Natural killer cell (primary cell): ENCODE measurements around the gene TMEM183A. TPM values are rescaled to one million over a fixed set of nuclear protein-coding genes. Genes with fewer than 3 reads are reported as not detected.

Experiments
- ATAC-seq, 3 donors: fragments of 150-1000 bp in 2 of 3; fragments of 200-7000 bp in 1 of 3; cut with Tn5 transposase; 1 replicate in 1 of 3; 2 replicates in 2 of 3; pipeline ENCODE4 v1.10.0; 2021; ENCODE audit warnings: mild to moderate bottlenecking in 2 of 3, moderate library complexity in 2 of 3
- DNase-seq, 2 donors: peaks; one replicate each; pipeline versions ENCODE4 v3.0.0 to v3.0.0-alpha.2; 2013 to 2021; ENCODE audit warnings: mixed read lengths in 1 of 2
- H3K27ac ChIP-seq: one replicate; pipeline ENCODE4 v1.5.1; 2013; ENCODE audit warnings: mild to moderate bottlenecking, low read length
- H3K27me3 ChIP-seq: one replicate; pipeline ENCODE4 v1.6.1; 2013; ENCODE audit warnings: low read length; ENCODE audit not compliant: control insufficient read depth, insufficient read depth
- H3K36me3 ChIP-seq: one replicate; pipeline ENCODE4 v1.6.1; 2013; ENCODE audit warnings: low read length; ENCODE audit not compliant: control insufficient read depth, insufficient read depth
- H3K4me1 ChIP-seq: one replicate; pipeline ENCODE4 v1.6.1; 2013; ENCODE audit warnings: low read length; ENCODE audit not compliant: control insufficient read depth, insufficient read depth
- H3K4me3 ChIP-seq: one replicate; pipeline ENCODE4 v1.5.1; 2013; ENCODE audit warnings: low read length
- H3K9me3 ChIP-seq: one replicate; pipeline ENCODE4 v1.6.1; 2013; ENCODE audit warnings: low read length; ENCODE audit not compliant: control insufficient read depth, insufficient read depth
- H3K27ac Mint-ChIP-seq, 2 donors: one replicate each; pipeline ENCODE4 v1.8.0; 2022; ENCODE audit warnings: mild to moderate bottlenecking in 2 of 2, mixed read lengths in 2 of 2, moderate library complexity in 1 of 2
- H3K27me3 Mint-ChIP-seq, 2 donors: one replicate each; pipeline ENCODE4 v1.8.0; 2022; ENCODE audit warnings: low read depth in 2 of 2, mixed read lengths in 2 of 2
- H3K36me3 Mint-ChIP-seq: one replicate; pipeline ENCODE4 v1.8.0; 2022; ENCODE audit warnings: mixed read lengths
- H3K4me1 Mint-ChIP-seq, 2 donors: one replicate each; pipeline ENCODE4 v1.8.0; 2022; ENCODE audit warnings: mixed read lengths in 2 of 2
- H3K4me3 Mint-ChIP-seq: one replicate; pipeline ENCODE4 v1.8.0; 2022; ENCODE audit warnings: mild to moderate bottlenecking, moderate library complexity, mixed read lengths
- H3K9me3 Mint-ChIP-seq, 2 donors: one replicate each; pipeline ENCODE4 v1.8.0; 2022; ENCODE audit warnings: mixed read lengths in 2 of 2
- CTCF ChIP-seq: fragments of 200-600 bp; IDR thresholded peaks from one replicate; pipeline ENCODE4 v1.8.0; 2022; ENCODE audit warnings: antibody characterized with exemption
- WGBS: methylation state at CpG from one replicate; pipeline ENCODE4 v1.1.7; 2013; ENCODE audit warnings: missing lambda C conversion rate; ENCODE audit not compliant: insufficient coverage; 5-methylcytosine and 5-hydroxymethylcytosine counted together
- intact Hi-C: fragments of 100-400 bp; cut with micrococcal nuclease; formaldehyde crosslinking; loops from one replicate; pipeline ENCODE4 v1.14.2; 2022
- total RNA-seq, 4 donors: library from RNA; stranded (reverse); fragments of 120-200 nt in 1 of 4; gene quantifications; one replicate each; pipeline versions ENCODE4 v1.2.3 to v1.2.4, GENCODE V29; 2013 to 2022

The TMEM183A gene
- total RNA-seq, 3 donors from 2014 or later (not counting 1 experiment from before 2014, with no cell fraction given): 127 to 147 (median 143) TPM

GRCh38 chr1:203033287-203033686 is 26.1 kb downstream of the TMEM183A start:
- no peaks in the 10 kb centered on the region for H3K27me3 ChIP-seq
- H3K4me3 ChIP-seq: no peak overlapping the region
- ATAC-seq: no peak
- H3K4me3 Mint-ChIP-seq: no peak overlapping the region
- H3K4me1 ChIP-seq: no peaks in the 10 kb centered on the region
- no peak for DNase-seq
- no peak for TF ChIP-seq CTCF
- no peaks in the 10 kb centered on the region for H3K9me3 ChIP-seq
- no peaks in the 10 kb centered on the region for H3K36me3 ChIP-seq
- H3K4me1 Mint-ChIP-seq: no peaks in the 10 kb centered on the region
- H3K36me3 Mint-ChIP-seq: no peaks in the 10 kb centered on the region
- intact Hi-C loops: no loop called here
- H3K27ac Mint-ChIP-seq: no peak overlapping the region
- peaks cover 0 to 12% of the 10 kb centered on the region in 2 donors for H3K27me3 Mint-ChIP-seq
- no peaks in the 10 kb centered on the region for H3K9me3 Mint-ChIP-seq
- H3K27ac ChIP-seq: no peak overlapping the region
- 78% methylated on average over 2 of the region's 2 CpGs for WGBS

- H3K27me3 Mint-ChIP-seq: peaks cover under 1 to 9% of the 10 kb centered on the region in 2 donors
- H3K36me3 ChIP-seq: no peaks in the 10 kb centered on the region
- H3K4me3 Mint-ChIP-seq: no peak overlapping the region
- no peaks in the 10 kb centered on the region for H3K4me1 ChIP-seq
- 87% methylated on average over 2 of the region's 2 CpGs for whole genome bisulfite sequencing
- ATAC-seq (no peak), DNase-seq (no peak)
- intact Hi-C loops: no loop called here
- H3K27ac ChIP-seq: no peak overlapping the region
- no peak for TF ChIP-seq CTCF
- peaks cover 2% of the 10 kb centered on the region for H3K27me3 ChIP-seq
- H3K9me3 Mint-ChIP-seq: no peaks in the 10 kb centered on the region
- no peaks in the 10 kb centered on the region for H3K36me3 Mint-ChIP-seq
- no peak overlapping the region for H3K4me3 ChIP-seq
- no peak overlapping the region for H3K27ac Mint-ChIP-seq
- no peaks in the 10 kb centered on the region for H3K9me3 ChIP-seq
- no peaks in the 10 kb centered on the region for H3K4me1 Mint-ChIP-seq
Observed at GRCh38 chr1:203033917-203034316, 26.7 kb downstream of the TMEM183A start.

GRCh38 chr1:203034422-203035110 is 27.4 kb downstream of the TMEM183A start:
- Mint-ChIP-seq H3K36me3 (no peaks in the 10 kb centered on the region), H3K27ac (no peak overlapping the region), H3K9me3 (no peaks in the 10 kb centered on the region), H3K4me1 (peaks cover 5 to 6% of the 10 kb centered on the region in 2 donors), H3K4me3 (no peak overlapping the region), H3K27me3 (peaks cover 7 to 13% of the 10 kb centered on the region in 2 donors)
- intact Hi-C loops: no loop called here
- DNase-seq (no peak), ATAC-seq (no peak)
- no peaks in the 10 kb centered on the region for H3K9me3 ChIP-seq
- H3K36me3 ChIP-seq: no peaks in the 10 kb centered on the region
- H3K4me1 ChIP-seq: no peaks in the 10 kb centered on the region
- H3K27ac ChIP-seq: no peak overlapping the region
- TF ChIP-seq CTCF: no peak
- H3K27me3 ChIP-seq: peaks cover 2% of the 10 kb centered on the region
- WGBS: 80% methylated on average over 9 of the region's 10 CpGs
- no peak overlapping the region for H3K4me3 ChIP-seq
